Tibial artery (tissue), 4 donors: ENCODE measurements around the gene AGAP3.

Experiments used
- DNase-seq, 2 donors: peaks; one replicate each; pipeline ENCODE4 v3.0.0-alpha.2; 2019
- H3K27ac ChIP-seq, 2 donors: fragments of 200-600 bp; sonication (generic) in 1 of 2; 1 replicate in 1 of 2; 2 replicates in 1 of 2; pipeline ENCODE4 v1.5.1; 2018 to 2019; ENCODE audit warnings: mild to moderate bottlenecking in 1 of 2
- H3K27me3 ChIP-seq, 2 donors: fragments of 200-600 bp; sonication (generic) in 1 of 2; one replicate each; pipeline versions ENCODE4 v1.5.1 to v1.6.0; 2016 to 2019
- H3K36me3 ChIP-seq, 3 donors: fragments of 200-600 bp; sonication (generic) in 2 of 3; one replicate each; pipeline ENCODE4 v1.5.1; 2016 to 2019; ENCODE audit warnings: mild to moderate bottlenecking in 2 of 3
- H3K4me1 ChIP-seq, 4 donors: fragments of 200-600 bp; sonication (generic) in 2 of 4; 1 replicate in 3 of 4; 2 replicates in 1 of 4; pipeline ENCODE4 v1.5.1; 2016 to 2019
- H3K4me3 ChIP-seq, 2 donors: fragments of 200-600 bp; sonication (generic) in 1 of 2; 1 replicate in 1 of 2; 2 replicates in 1 of 2; pipeline ENCODE4 v1.5.1; 2018 to 2019; ENCODE audit warnings: mild to moderate bottlenecking in 2 of 2
- H3K9me3 ChIP-seq, 3 donors: fragments of 200-600 bp; sonication (generic) in 1 of 3; one replicate each; pipeline ENCODE4 v1.5.1; 2016 to 2019
- intact Hi-C: fragments of 100-400 bp; cut with DNase I; formaldehyde crosslinking; loops from one replicate; pipeline ENCODE4 v1.15.0; 2023; ENCODE audit warnings: low total_unique reads
- TF ChIP-seq, protein P1 (sequence below), 2 experiments: fragments of 200-600 bp in 1 of 2; fragments of 450-650 bp in 1 of 2; IDR thresholded peaks; one replicate each; pipeline ENCODE4 v1.5.1; 2017 to 2019; ENCODE audit warnings: antibody characterized with exemption in 2 of 2, mild to moderate bottlenecking in 1 of 2, moderate library complexity in 1 of 2

AGAP3 gene

DNA sequence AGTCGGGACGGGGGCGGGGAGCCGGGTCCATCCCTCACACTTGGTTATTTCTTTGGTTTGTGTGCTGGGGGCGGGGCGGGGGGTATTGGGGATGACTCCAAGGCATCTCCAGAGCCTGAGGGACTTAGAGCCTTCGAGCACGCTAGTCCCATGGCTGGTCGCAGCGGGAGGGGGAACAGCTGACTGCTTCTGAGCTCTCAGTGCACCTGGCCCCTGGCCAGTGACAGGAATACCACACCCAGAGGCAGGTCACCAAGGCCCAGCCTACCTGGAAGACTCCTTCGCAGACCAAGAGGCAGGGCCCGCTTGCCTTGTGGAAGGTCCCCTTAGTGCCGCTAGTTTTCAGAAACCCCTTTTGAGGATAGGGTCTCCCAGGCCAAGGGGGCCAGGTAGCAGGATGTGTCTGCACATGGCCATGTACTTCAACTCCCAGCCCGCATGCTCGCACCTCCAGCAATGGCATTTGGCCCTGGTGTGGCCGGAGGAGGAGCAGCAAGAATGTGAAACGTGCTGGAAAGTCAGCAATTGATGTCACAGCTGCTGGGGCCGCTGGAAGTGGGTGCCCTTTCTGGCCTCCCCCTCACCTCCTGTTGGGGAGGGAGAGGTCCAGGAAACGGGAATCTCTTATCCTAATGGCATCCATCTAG lies 40.3 kb downstream of the AGAP3 start:
- peak overlapping the region in 1 of 2 donors; percentile 60 for H3K4me3 ChIP-seq
- intact Hi-C loops: no loop called here
- H3K9me3 ChIP-seq: no peaks in the 10 kb centered on the region
- peaks cover 32 to 89% (median 71%) of the 10 kb centered on the region in 3 donors for H3K36me3 ChIP-seq
- H3K27me3 ChIP-seq: no peaks in the 10 kb centered on the region
- H3K4me1 ChIP-seq: peaks cover 0 to 22% (median 11%) of the 10 kb centered on the region in 4 donors
- DNase-seq: no peak
- TF ChIP-seq, protein P1, sequence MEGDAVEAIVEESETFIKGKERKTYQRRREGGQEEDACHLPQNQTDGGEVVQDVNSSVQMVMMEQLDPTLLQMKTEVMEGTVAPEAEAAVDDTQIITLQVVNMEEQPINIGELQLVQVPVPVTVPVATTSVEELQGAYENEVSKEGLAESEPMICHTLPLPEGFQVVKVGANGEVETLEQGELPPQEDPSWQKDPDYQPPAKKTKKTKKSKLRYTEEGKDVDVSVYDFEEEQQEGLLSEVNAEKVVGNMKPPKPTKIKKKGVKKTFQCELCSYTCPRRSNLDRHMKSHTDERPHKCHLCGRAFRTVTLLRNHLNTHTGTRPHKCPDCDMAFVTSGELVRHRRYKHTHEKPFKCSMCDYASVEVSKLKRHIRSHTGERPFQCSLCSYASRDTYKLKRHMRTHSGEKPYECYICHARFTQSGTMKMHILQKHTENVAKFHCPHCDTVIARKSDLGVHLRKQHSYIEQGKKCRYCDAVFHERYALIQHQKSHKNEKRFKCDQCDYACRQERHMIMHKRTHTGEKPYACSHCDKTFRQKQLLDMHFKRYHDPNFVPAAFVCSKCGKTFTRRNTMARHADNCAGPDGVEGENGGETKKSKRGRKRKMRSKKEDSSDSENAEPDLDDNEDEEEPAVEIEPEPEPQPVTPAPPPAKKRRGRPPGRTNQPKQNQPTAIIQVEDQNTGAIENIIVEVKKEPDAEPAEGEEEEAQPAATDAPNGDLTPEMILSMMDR (IDR thresholded peaks at IDR 0.05): no peak
- no peak overlapping the region for H3K27ac ChIP-seq

DNA sequence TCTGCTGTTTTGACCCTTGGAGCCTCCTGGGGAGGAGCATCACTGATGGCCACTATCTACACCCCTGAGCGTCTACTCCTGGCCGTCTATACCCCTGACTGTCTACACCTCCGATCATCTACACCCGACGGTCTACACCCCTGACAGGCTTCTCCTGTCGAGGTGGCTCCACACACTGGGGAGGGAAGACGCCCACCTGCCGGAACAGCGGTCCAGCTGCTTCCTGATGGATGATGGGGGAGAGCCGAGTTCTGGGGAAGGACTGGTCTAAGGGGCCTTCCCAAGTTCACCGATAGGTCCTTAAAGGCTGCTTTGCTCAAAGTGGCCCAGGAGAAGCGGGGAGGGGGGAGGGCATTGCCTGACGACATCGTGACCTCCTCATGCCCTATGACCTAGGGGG lies 41.9 kb downstream of the AGAP3 start:
- Histone ChIP-seq H3K27me3 (no peaks in the 10 kb centered on the region), H3K36me3 (peaks cover 26 to 89% (median 69%) of the 10 kb centered on the region in 3 donors), H3K4me3 (no peak overlapping the region), H3K9me3 (no peaks in the 10 kb centered on the region), H3K27ac (no peak overlapping the region), H3K4me1 (peaks cover 0 to 22% (median 11%) of the 10 kb centered on the region in 4 donors)
- TF ChIP-seq, protein P1 (IDR thresholded peaks at IDR 0.05): no peak
- intact Hi-C loops: no loop called here
- no peak for DNase-seq

DNA sequence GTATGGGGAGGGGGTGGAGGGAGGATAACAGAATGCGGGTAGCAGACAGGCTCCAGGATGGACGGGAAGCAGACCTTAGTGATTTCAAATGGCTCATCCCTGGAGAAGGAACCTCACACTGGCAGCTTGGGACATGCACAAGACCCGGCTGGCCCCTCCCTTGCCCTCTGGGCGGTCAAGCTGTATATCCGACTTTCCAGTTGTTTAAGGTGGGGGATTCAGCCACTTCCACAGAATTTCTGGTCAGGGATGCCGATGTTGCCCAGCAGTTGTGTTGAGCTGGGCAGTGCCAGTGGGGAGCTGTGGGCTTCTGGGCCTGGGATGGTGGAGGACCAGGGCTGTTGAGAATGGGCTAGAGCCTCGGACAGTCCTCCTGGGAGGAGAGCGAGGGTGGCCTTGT lies 42.4 kb downstream of the AGAP3 start:
- Histone ChIP-seq H3K27ac (no peak overlapping the region), H3K9me3 (no peaks in the 10 kb centered on the region), H3K4me3 (no peak overlapping the region), H3K4me1 (peaks cover 0 to 19% (median 11%) of the 10 kb centered on the region in 4 donors), H3K36me3 (peaks cover 23 to 89% (median 69%) of the 10 kb centered on the region in 3 donors), H3K27me3 (no peaks in the 10 kb centered on the region)
- intact Hi-C loops: no loop called here
- no peak for DNase-seq
- TF ChIP-seq, protein P1 (IDR thresholded peaks at IDR 0.05): no peak

DNA sequence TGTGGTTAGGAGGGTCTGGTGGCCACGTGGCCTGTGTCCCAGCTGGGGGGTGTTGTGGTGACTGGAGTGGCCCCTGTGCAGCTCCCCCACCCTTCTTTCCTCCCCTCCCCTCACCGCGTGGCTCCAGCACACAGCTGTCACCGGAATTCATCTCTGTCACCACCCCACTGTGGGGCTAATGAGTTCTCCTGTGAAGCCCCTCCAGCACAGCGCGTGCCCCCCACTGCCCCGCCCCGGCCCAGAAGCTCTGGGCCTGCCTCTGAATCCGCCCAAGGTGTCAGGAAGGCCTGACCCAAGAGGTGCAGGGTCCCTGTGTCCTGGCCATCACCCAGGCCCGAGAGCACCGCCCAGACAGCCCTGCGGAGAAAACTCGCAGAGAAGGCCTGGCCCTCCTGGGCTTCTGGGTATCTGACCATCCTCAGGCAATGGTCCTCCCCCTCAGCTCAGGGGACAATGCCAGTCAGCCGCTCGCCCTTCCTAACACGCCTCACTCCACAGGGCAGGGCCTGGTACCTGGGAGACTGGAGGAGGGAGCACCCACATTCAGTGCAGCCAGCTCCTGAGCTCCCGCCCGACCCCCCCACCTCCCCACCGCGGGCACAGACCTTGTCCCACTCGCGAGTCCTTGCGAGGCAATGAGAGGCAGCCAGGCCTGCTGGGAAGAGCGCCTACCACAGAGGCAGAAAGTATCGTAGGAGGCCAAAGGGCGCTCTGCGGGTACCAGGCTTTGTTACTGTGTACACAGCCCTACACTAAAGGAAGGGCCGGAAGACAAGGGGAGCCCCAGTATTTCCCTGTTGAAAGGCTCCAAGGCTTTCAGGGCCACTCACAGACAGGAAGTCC lies 43.1 kb downstream of the AGAP3 start:
- DNase-seq: no peak
- Histone ChIP-seq H3K27me3 (no peaks in the 10 kb centered on the region), H3K4me1 (peaks cover 0 to 18% (median 11%) of the 10 kb centered on the region in 4 donors), H3K4me3 (no peak overlapping the region), H3K9me3 (no peaks in the 10 kb centered on the region), H3K36me3 (peaks cover 23 to 89% (median 71%) of the 10 kb centered on the region in 3 donors), H3K27ac (no peak overlapping the region)
- intact Hi-C loops: no loop called here
- TF ChIP-seq, protein P1 (IDR thresholded peaks at IDR 0.05): no peak

DNA sequence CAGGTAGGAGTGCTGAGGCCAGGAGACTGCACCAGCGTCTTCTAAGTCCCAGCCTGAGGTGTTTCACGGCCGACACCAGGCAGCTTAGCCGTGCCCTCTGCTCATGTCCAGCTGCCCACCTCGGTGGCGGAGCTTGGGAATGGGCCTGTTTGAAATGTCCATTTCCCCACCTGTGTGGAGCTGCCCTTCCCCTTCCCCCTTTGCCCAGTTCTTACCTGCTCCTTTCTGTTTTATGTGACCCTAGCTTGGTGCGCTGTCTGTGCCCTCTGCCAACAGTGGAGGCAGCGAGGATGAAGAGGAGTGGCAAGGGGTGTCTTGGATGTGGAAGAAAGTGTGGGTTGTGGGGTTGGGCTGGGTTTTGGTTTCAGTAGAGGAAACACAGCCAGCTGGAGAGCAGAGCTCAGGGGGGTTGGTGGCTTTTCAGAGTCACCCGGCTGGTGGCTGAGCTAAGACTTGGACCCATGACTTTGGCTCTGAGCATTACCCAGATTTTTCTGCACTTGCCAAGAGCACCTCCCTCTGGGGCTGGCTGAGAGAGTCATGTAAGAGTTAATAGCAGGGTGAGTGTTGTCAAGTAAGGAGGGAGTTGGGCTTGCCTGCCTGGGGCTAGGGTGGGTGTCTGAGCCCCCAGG lies 43.8 kb downstream of the AGAP3 start:
- peaks cover 0 to 15% (median 10%) of the 10 kb centered on the region in 4 donors for H3K4me1 ChIP-seq
- peaks cover 29 to 89% (median 73%) of the 10 kb centered on the region in 3 donors for H3K36me3 ChIP-seq
- TF ChIP-seq, protein P1 (IDR thresholded peaks at IDR 0.05): no peak
- H3K27ac ChIP-seq: no peak overlapping the region
- DNase-seq: no peak
- no peaks in the 10 kb centered on the region for H3K9me3 ChIP-seq
- no peaks in the 10 kb centered on the region for H3K27me3 ChIP-seq
- intact Hi-C loops: no loop called here
- no peak overlapping the region for H3K4me3 ChIP-seq
